Fibroblast of lung (primary cell): ENCODE results near the gene HGS. TPM values are rescaled to one million over a fixed set of nuclear protein-coding genes. Genes with fewer than 3 reads are reported as not detected.

ENCODE experiments used
- DNase-seq, 2 donors: peaks; one replicate each; pipeline versions ENCODE4 v3.0.0 to v3.0.0-alpha.2; 2010; ENCODE audit warnings: low read depth in 2 of 2
- H2AFZ ChIP-seq: 2 replicates; pipeline ENCODE4 v1.5.1; 2012; ENCODE audit warnings: low read length, control low read depth, inconsistent platforms
- H3K27ac ChIP-seq: 2 replicates; pipeline ENCODE4 v1.5.1; 2011; ENCODE audit warnings: low read length, control low read depth; ENCODE audit not compliant: insufficient read depth
- H3K27me3 ChIP-seq: 2 replicates; pipeline ENCODE4 v1.5.1; 2011; ENCODE audit warnings: mild to moderate bottlenecking, low read length; ENCODE audit not compliant: control insufficient read depth, insufficient read depth
- H3K36me3 ChIP-seq: 2 replicates; pipeline ENCODE4 v1.5.1; 2011; ENCODE audit warnings: low read length; ENCODE audit not compliant: control insufficient read depth, insufficient read depth
- H3K4me1 ChIP-seq: 2 replicates; pipeline ENCODE4 v1.5.1; 2011; ENCODE audit warnings: low read length; ENCODE audit not compliant: control insufficient read depth, insufficient read depth; ENCODE audit errors: extremely low read depth
- H3K4me2 ChIP-seq: 2 replicates; pipeline ENCODE4 v1.5.1; 2011; ENCODE audit warnings: low read length, control low read depth; ENCODE audit not compliant: insufficient read depth; ENCODE audit errors: extremely low read depth
- H3K4me3 ChIP-seq, 4 experiments: fragments of 200-600 bp in 1 of 4; sonication (generic) in 1 of 4; replicated peaks in 1 of 4; 2 replicates each; pipeline ENCODE4 v1.5.1; 2011 to 2016; ENCODE audit warnings: low read length in 4 of 4, low read depth in 3 of 4, mild to moderate bottlenecking in 3 of 4, control low read depth in 2 of 4, inconsistent platforms in 1 of 4, mixed read lengths in 1 of 4; ENCODE audit not compliant: insufficient read depth in 1 of 4; ENCODE audit errors: control extremely low read depth in 1 of 4
- H3K79me2 ChIP-seq: 2 replicates; pipeline ENCODE4 v1.5.1; 2012; ENCODE audit warnings: mild to moderate bottlenecking, low read length, inconsistent platforms; ENCODE audit not compliant: control insufficient read depth, insufficient read depth
- H3K9ac ChIP-seq: 2 replicates; pipeline ENCODE4 v1.5.1; 2011; ENCODE audit warnings: mild to moderate bottlenecking, low read length, control low read depth; ENCODE audit not compliant: insufficient read depth
- H3K9me3 ChIP-seq: 2 replicates; pipeline ENCODE4 v1.5.1; 2012; ENCODE audit warnings: low read depth, low read length; ENCODE audit not compliant: control insufficient read depth, insufficient read depth
- H4K20me1 ChIP-seq: 2 replicates; pipeline ENCODE4 v1.5.1; 2011; ENCODE audit warnings: low read length; ENCODE audit not compliant: control insufficient read depth, insufficient read depth; ENCODE audit errors: extremely low read depth
- CTCF ChIP-seq, 2 donors: IDR thresholded peaks in 1 of 2; conservative IDR thresholded peaks in 1 of 2; 1 replicate in 1 of 2; 2 replicates in 1 of 2; pipeline ENCODE4 v1.5.1; 2011 to 2012; ENCODE audit warnings: low read length in 2 of 2, control low read depth in 1 of 2, inconsistent platforms in 1 of 2, low read depth in 1 of 2, mild to moderate bottlenecking in 1 of 2
- EZH2 ChIP-seq: IDR thresholded peaks from 2 replicates; pipeline ENCODE4 v1.5.1; 2012; ENCODE audit warnings: low read length, control low read depth, mild to moderate bottlenecking; ENCODE audit errors: missing control alignments
- polyA plus RNA-seq, 2 donors: library from polyadenylated mRNA; depleted of rRNA in 1 of 2; stranded (reverse) in 1 of 2; unstranded in 1 of 2; fragments of >200 nt; gene quantifications; 2 replicates each; pipeline ENCODE4 v1.2.1, GENCODE V29; 2011 to 2012; ENCODE audit warnings: missing spikeins in 1 of 2
- total RNA-seq: library from RNA; depleted of rRNA; stranded (reverse); fragments of >200 nt; gene quantifications from 2 replicates; pipeline ENCODE4 v1.2.1, GENCODE V29; 2014

HGS gene
- total and polyA plus RNA-seq, 2 donors (not counting 1 experiment from before 2014, with no cell fraction given), result 43.1 to 65.7 TPM

GRCh38 chr17:81652906-81653771 is 30.7 kb upstream of the HGS start:
- no peak for DNase-seq
- Histone ChIP-seq H4K20me1 (no peaks in the 10 kb centered on the region), H3K36me3 (no peaks in the 10 kb centered on the region), H3K9me3 (no peaks in the 10 kb centered on the region), H3K9ac (no peak overlapping the region), H3K4me2 (no peak overlapping the region), H2AFZ (no peak overlapping the region), H3K4me1 (peaks cover 5% of the 10 kb centered on the region), H3K27me3 (peaks cover 8% of the 10 kb centered on the region), H3K4me3 (no peak overlapping the region), H3K27ac (no peak overlapping the region), H3K79me2 (no peaks in the 10 kb centered on the region)
- no peak for TF ChIP-seq EZH2
- TF ChIP-seq CTCF (conservative IDR thresholded peaks at IDR 0.05 in 1 of 2, IDR thresholded peaks at IDR 0.05 in 1 of 2; ENCODE audit: low read depth in 1 of 2, low read length in 2 of 2), result no peak

- no peak overlapping the region for H2AFZ ChIP-seq
- H4K20me1 ChIP-seq, result no peaks in the 10 kb centered on the region
- H3K4me1 ChIP-seq, result peaks cover 5% of the 10 kb centered on the region
- DNase-seq, result no peak
- TF ChIP-seq EZH2 (no peak), CTCF (conservative IDR thresholded peaks at IDR 0.05 in 1 of 2, IDR thresholded peaks at IDR 0.05 in 1 of 2; ENCODE audit: low read depth in 1 of 2, low read length in 2 of 2) (no peak)
- no peak overlapping the region for H3K4me3 ChIP-seq
- H3K36me3 ChIP-seq, result no peaks in the 10 kb centered on the region
- no peaks in the 10 kb centered on the region for H3K9me3 ChIP-seq
- H3K27ac ChIP-seq, result no peak overlapping the region
- no peaks in the 10 kb centered on the region for H3K79me2 ChIP-seq
- H3K27me3 ChIP-seq, result no peaks in the 10 kb centered on the region
- H3K9ac ChIP-seq, result no peak overlapping the region
- H3K4me2 ChIP-seq, result no peak overlapping the region
Measured at GRCh38 chr17:81655378-81656117, 28.3 kb upstream of the HGS start.

GRCh38 chr17:81656118-81656743 is 27.6 kb upstream of the HGS start, which contains the start of gene PDE6G:
Gene PDE6G, minus strand, starts transcription at chr17:81656542. Its CDS starts 3,237 bp downstream, at chr17:81653305.
- DNase-seq, result no peak
- TF ChIP-seq CTCF (conservative IDR thresholded peaks at IDR 0.05 in 1 of 2, IDR thresholded peaks at IDR 0.05 in 1 of 2; ENCODE audit: low read depth in 1 of 2, low read length in 2 of 2) (no peak), EZH2 (no peak)
- Histone ChIP-seq H3K36me3 (no peaks in the 10 kb centered on the region), H2AFZ (no peak within 1 kb of the TSS), H3K27me3 (no peaks in the 10 kb centered on the region), H3K79me2 (no peaks in the 10 kb centered on the region), H3K4me1 (peaks cover 5% of the 10 kb centered on the region), H4K20me1 (no peaks in the 10 kb centered on the region), H3K9me3 (no peaks in the 10 kb centered on the region), H3K4me3 (no peak within 1 kb of the TSS), H3K4me2 (no peak within 1 kb of the TSS), H3K27ac (no peak within 1 kb of the TSS), H3K9ac (no peak within 1 kb of the TSS)
